ENCODE data around the gene RALGPS1. TPM values are rescaled to one million over a fixed set of nuclear protein-coding genes. Genes with fewer than 3 reads are reported as not detected.

RALGPS1 gene
- total and polyA plus RNA-seq, 8 donors = 4.7 to 150 (median 42.2) TPM

GRCh38 chr9:127175764-127176163 lies 261.2 kb downstream of the RALGPS1 start:
- no peaks in the 10 kb centered on the region for H3K9me3 ChIP-seq
- peak in 1 of 2 donors; percentile 14 for DNase-seq
- no peak overlapping the region for H3K4me3 ChIP-seq
- WGBS, 5 donors = 82 to 95% (median 92%) methylated on average over 6 of the region's 6 CpGs
- peaks cover 0 to 24% (median 14%) of the 10 kb centered on the region in 4 donors for H3K36me3 ChIP-seq
- no peaks in the 10 kb centered on the region for H3K27me3 ChIP-seq
- H3K4me1 ChIP-seq = peaks cover 8 to 23% (median 17%) of the 10 kb centered on the region in 4 donors
- H3K27ac ChIP-seq = no peak overlapping the region
- intact Hi-C loops (cut with DNase I; ENCODE audit: low total_unique reads) = no loop called here
- TF ChIP-seq POLR2AphosphoS5 (IDR thresholded peaks at IDR 0.05) (no peak), POLR2A (IDR thresholded peaks at IDR 0.05) (no peak), EP300 (IDR thresholded peaks at IDR 0.05) (no peak), CTCF (IDR thresholded peaks at IDR 0.05) (no peak)

GRCh38 chr9:127176631-127177030 lies 262.0 kb downstream of the RALGPS1 start:
- DNase-seq = no peak
- peaks cover 0 to 24% (median 14%) of the 10 kb centered on the region in 4 donors for H3K36me3 ChIP-seq
- H3K27me3 ChIP-seq = no peaks in the 10 kb centered on the region

GRCh38 chr9:127177231-127177630 lies 262.6 kb downstream of the RALGPS1 start:
- DNase-seq = peak in 1 of 2 donors; percentile 21
- H3K36me3 ChIP-seq = peaks cover 0 to 24% (median 14%) of the 10 kb centered on the region in 4 donors
- H3K27ac ChIP-seq = no peak overlapping the region
- H3K27me3 ChIP-seq = no peaks in the 10 kb centered on the region
- 74 to 96% (median 83%) methylated on average over 6 of the region's 6 CpGs for WGBS, 5 donors
- TF ChIP-seq POLR2AphosphoS5 (IDR thresholded peaks at IDR 0.05) (no peak), CTCF (IDR thresholded peaks at IDR 0.05) (no peak), POLR2A (IDR thresholded peaks at IDR 0.05) (no peak), EP300 (IDR thresholded peaks at IDR 0.05) (no peak)
- no peaks in the 10 kb centered on the region for H3K9me3 ChIP-seq
- no peak overlapping the region for H3K4me3 ChIP-seq
- intact Hi-C loops (cut with DNase I; ENCODE audit: low total_unique reads) = no loop called here
- H3K4me1 ChIP-seq = peaks cover 8 to 24% (median 18%) of the 10 kb centered on the region in 4 donors

More at GRCh38 chr9:127176631-127177030, 262.0 kb downstream of the RALGPS1 start:
- WGBS, 5 donors = 92 to 98% (median 96%) methylated on average over 3 of the region's 3 CpGs
- Histone ChIP-seq H3K4me3 (no peak overlapping the region), H3K27ac (no peak overlapping the region), H3K4me1 (peaks cover 8 to 24% (median 18%) of the 10 kb centered on the region in 4 donors), H3K9me3 (no peaks in the 10 kb centered on the region)
- TF ChIP-seq EP300 (IDR thresholded peaks at IDR 0.05) = no peak
- TF ChIP-seq POLR2A (IDR thresholded peaks at IDR 0.05) = no peak
- no peak for TF ChIP-seq POLR2AphosphoS5 (IDR thresholded peaks at IDR 0.05)
- TF ChIP-seq CTCF (IDR thresholded peaks at IDR 0.05) = no peak
- intact Hi-C loops (cut with DNase I; ENCODE audit: low total_unique reads) = no loop called here

GRCh38 chr9:127177665-127178265 lies 263.2 kb downstream of the RALGPS1 start:
- TF ChIP-seq POLR2AphosphoS5 (IDR thresholded peaks at IDR 0.05) (no peak), EP300 (IDR thresholded peaks at IDR 0.05) (no peak), CTCF (IDR thresholded peaks at IDR 0.05) (no peak), POLR2A (IDR thresholded peaks at IDR 0.05) (no peak)
- H3K9me3 ChIP-seq = no peaks in the 10 kb centered on the region
- intact Hi-C loops (cut with DNase I; ENCODE audit: low total_unique reads) = no loop called here
- DNase-seq = peak in 1 of 2 donors; percentile 9
- 92 to 97% (median 96%) methylated on average over 3 of the region's 3 CpGs for WGBS, 5 donors
- no peaks in the 10 kb centered on the region for H3K27me3 ChIP-seq
- H3K36me3 ChIP-seq = peaks cover 0 to 19% (median 13%) of the 10 kb centered on the region in 4 donors
- H3K4me1 ChIP-seq = peaks cover 8 to 24% (median 18%) of the 10 kb centered on the region in 4 donors
- H3K4me3 ChIP-seq = no peak overlapping the region
- no peak overlapping the region for H3K27ac ChIP-seq
